Mesenchymal stem cell (in vitro differentiated cells and primary cell): ENCODE data around the gene ARHGAP24.
"Not testable (repeated sequence)": the region's sequence is repeated elsewhere in the genome, so short reads cannot be mapped to it uniquely, and the experiment has no call there.

Experiments used
- DNase-seq: peaks from one replicate; pipeline ENCODE4 v3.0.0-alpha.2; 2013
- H2AFZ ChIP-seq: one replicate; pipeline ENCODE4 v1.6.1; 2013; ENCODE audit warnings: low read depth, mild to moderate bottlenecking, control low read depth, inconsistent platforms, low read length, moderate library complexity
- H2AK5ac ChIP-seq: 2 replicates; pipeline ENCODE4 v1.6.1; 2013; ENCODE audit warnings: low read length, moderate library complexity, mild to moderate bottlenecking, inconsistent platforms; ENCODE audit not compliant: severe bottlenecking
- H2BK120ac ChIP-seq: one replicate; pipeline ENCODE4 v1.6.1; 2013; ENCODE audit warnings: low read depth, mild to moderate bottlenecking, inconsistent platforms, low read length, moderate library complexity
- H2BK12ac ChIP-seq, 2 experiments: one replicate each; pipeline ENCODE4 v1.6.1; 2013; ENCODE audit warnings: inconsistent platforms in 2 of 2, low read length in 2 of 2, mild to moderate bottlenecking in 2 of 2, moderate library complexity in 2 of 2, control low read depth in 1 of 2
- H2BK15ac ChIP-seq: one replicate; pipeline ENCODE4 v1.6.1; 2013; ENCODE audit warnings: mild to moderate bottlenecking, low read depth, inconsistent platforms; ENCODE audit not compliant: poor library complexity, severe bottlenecking
- H2BK5ac ChIP-seq: 2 replicates; pipeline ENCODE4 v1.6.1; 2013; ENCODE audit warnings: low read depth, mild to moderate bottlenecking, low read length, control low read depth, inconsistent platforms; ENCODE audit not compliant: poor library complexity, severe bottlenecking
- H3K14ac ChIP-seq, 2 experiments: one replicate each; pipeline ENCODE4 v1.6.1; 2013; ENCODE audit warnings: inconsistent platforms in 2 of 2, low read length in 2 of 2, control low read depth in 1 of 2, mild to moderate bottlenecking in 1 of 2, moderate library complexity in 1 of 2
- H3K18ac ChIP-seq, 2 experiments: one replicate each; pipeline ENCODE4 v1.6.1; 2013; ENCODE audit warnings: inconsistent platforms in 2 of 2, low read length in 2 of 2, control low read depth in 1 of 2, low read depth in 1 of 2, mild to moderate bottlenecking in 1 of 2
- H3K23ac ChIP-seq, 2 experiments: one replicate each; pipeline ENCODE4 v1.6.1; 2013; ENCODE audit warnings: inconsistent platforms in 2 of 2, low read length in 2 of 2, mild to moderate bottlenecking in 2 of 2, moderate library complexity in 2 of 2, control low read depth in 1 of 2
- H3K27ac ChIP-seq: 2 replicates; pipeline ENCODE4 v1.5.1; 2013; ENCODE audit warnings: mild to moderate bottlenecking, moderate library complexity, low read length, control low read depth, inconsistent platforms; ENCODE audit not compliant: poor library complexity, severe bottlenecking
- H3K27me3 ChIP-seq, 2 experiments: 2 replicates each; pipeline versions ENCODE4 v1.6.1 to v1.7.0; 2013; ENCODE audit warnings: low read length in 2 of 2, mild to moderate bottlenecking in 2 of 2, moderate library complexity in 2 of 2, control low read depth in 1 of 2, inconsistent platforms in 1 of 2; ENCODE audit not compliant: control insufficient read depth in 1 of 2, insufficient read depth in 1 of 2
- H3K36me3 ChIP-seq, 2 experiments: 2 replicates each; pipeline versions ENCODE4 v1.6.1 to v1.7.0; 2013; ENCODE audit warnings: low read length in 2 of 2, control low read depth in 1 of 2, inconsistent platforms in 1 of 2, low read depth in 1 of 2, mild to moderate bottlenecking in 1 of 2; ENCODE audit not compliant: insufficient read depth in 2 of 2, control insufficient read depth in 1 of 2
- H3K4ac ChIP-seq, 2 experiments: one replicate each; pipeline ENCODE4 v1.6.1; 2013; ENCODE audit warnings: inconsistent platforms in 2 of 2, low read length in 2 of 2, mild to moderate bottlenecking in 2 of 2, moderate library complexity in 2 of 2, control low read depth in 1 of 2, low read depth in 1 of 2
- H3K4me1 ChIP-seq: 2 replicates; pipeline ENCODE4 v1.6.1; 2013; ENCODE audit warnings: low read depth, low read length, control low read depth; ENCODE audit not compliant: control insufficient read depth, insufficient read depth
- H3K4me2 ChIP-seq: 2 replicates; pipeline ENCODE4 v1.6.1; 2013; ENCODE audit warnings: low read length, mild to moderate bottlenecking, inconsistent platforms; ENCODE audit not compliant: poor library complexity, severe bottlenecking
- H3K4me3 ChIP-seq, 2 experiments: 2 replicates each; pipeline versions ENCODE4 v1.5.1 to v1.7.0; 2013; ENCODE audit warnings: low read length in 2 of 2, mild to moderate bottlenecking in 2 of 2, control low read depth in 1 of 2, low read depth in 1 of 2; ENCODE audit not compliant: insufficient read depth in 1 of 2
- H3K79me1 ChIP-seq: replicated peaks from 2 replicates; pipeline ENCODE4 v1.6.1; 2013; ENCODE audit warnings: mild to moderate bottlenecking, control low read depth, low read length, inconsistent platforms; ENCODE audit not compliant: poor library complexity, severe bottlenecking
- H3K9ac ChIP-seq: 2 replicates; pipeline ENCODE4 v1.7.0; 2013; ENCODE audit warnings: mild to moderate bottlenecking, low read length, moderate library complexity
- H3K9me3 ChIP-seq: 2 replicates; pipeline ENCODE4 v1.7.0; 2013; ENCODE audit warnings: mild to moderate bottlenecking, low read length; ENCODE audit not compliant: control insufficient read depth
- H4K8ac ChIP-seq: one replicate; pipeline ENCODE4 v1.6.1; 2013; ENCODE audit warnings: inconsistent platforms, mild to moderate bottlenecking, low read length, moderate library complexity
- H4K91ac ChIP-seq: one replicate; pipeline ENCODE4 v1.6.1; 2013; ENCODE audit warnings: mild to moderate bottlenecking, low read length, inconsistent platforms
- WGBS: methylation state at CpG from one replicate; pipeline ENCODE4 v1.1.7; 2013; ENCODE audit warnings: mixed read lengths; 5-methylcytosine and 5-hydroxymethylcytosine counted together

Gene ARHGAP24

DNA sequence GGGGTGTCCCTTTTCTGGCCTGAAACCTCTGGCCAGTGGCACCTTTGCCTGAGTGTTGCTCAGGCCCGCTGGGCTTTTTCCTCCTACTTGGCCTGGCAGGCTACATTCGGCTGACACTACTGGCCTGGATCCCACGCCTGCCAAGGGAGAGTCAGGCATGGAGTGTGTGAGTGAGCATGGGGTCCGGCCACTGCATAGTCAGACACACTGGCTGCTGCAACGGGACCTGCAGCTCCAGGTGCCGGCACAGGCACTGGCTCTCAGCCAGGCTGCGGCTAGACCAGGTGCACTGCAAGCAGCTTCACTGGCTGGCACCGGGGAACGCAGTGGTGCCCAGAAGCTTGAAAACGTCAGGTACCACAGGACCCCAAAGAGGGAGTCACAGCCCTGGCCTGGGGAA lies 434.9 kb downstream of the ARHGAP24 start:
- peak overlapping the region; percentile 36 for H4K8ac ChIP-seq
- no peaks in the 10 kb centered on the region for H3K36me3 ChIP-seq
- no peak overlapping the region for H2BK15ac ChIP-seq
- H3K4ac ChIP-seq: no peak overlapping the region
- no peak overlapping the region for H3K18ac ChIP-seq
- 96% methylated on average over 10 of the region's 10 CpGs for WGBS
- no peak overlapping the region for H2BK120ac ChIP-seq
- H4K91ac ChIP-seq: peak overlapping the region; percentile 9
- H3K9ac ChIP-seq: no peak overlapping the region
- no peak overlapping the region for H3K23ac ChIP-seq
- no peak overlapping the region for H3K27ac ChIP-seq
- H3K4me1 ChIP-seq: no peaks in the 10 kb centered on the region
- H3K9me3 ChIP-seq: no peaks in the 10 kb centered on the region
- no peaks in the 10 kb centered on the region for H3K27me3 ChIP-seq
- peaks cover 2% of the 10 kb centered on the region for H3K79me1 ChIP-seq
- H3K4me2 ChIP-seq: no peak overlapping the region
- H2BK5ac ChIP-seq: no peak overlapping the region
- H2AFZ ChIP-seq: no peak overlapping the region
- no peak overlapping the region for H2BK12ac ChIP-seq
- no peak for DNase-seq
- H3K4me3 ChIP-seq: no peak overlapping the region
- no peak overlapping the region for H2AK5ac ChIP-seq
- H3K14ac ChIP-seq: no peak overlapping the region

DNA sequence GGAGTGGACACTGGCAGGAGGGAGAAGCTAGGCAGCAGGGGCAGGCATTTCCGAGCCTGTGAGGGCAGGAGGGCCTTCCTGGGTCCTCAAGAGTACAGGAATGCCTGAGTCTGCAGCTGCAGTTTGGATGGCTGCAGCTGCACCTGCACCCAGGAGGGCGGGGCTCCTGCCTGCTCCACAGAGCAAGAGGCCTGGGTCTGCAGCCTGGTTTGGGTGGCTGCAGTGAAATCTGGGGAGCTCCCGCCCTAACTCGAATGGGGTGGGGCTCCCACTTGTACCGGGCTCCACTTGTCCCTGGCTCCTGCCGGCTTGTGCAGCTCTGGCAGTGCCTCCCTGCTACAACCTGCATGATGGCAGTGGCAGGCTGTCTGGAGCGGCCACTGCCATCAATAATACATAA lies 436.0 kb downstream of the ARHGAP24 start:
- Histone ChIP-seq H3K36me3 (no peaks in the 10 kb centered on the region), H2AK5ac (no peak overlapping the region), H3K27ac (no peak overlapping the region), H3K9me3 (no peaks in the 10 kb centered on the region), H3K14ac (no peak overlapping the region), H2BK12ac (no peak overlapping the region), H3K18ac (no peak overlapping the region), H4K8ac (no peak overlapping the region), H3K9ac (no peak overlapping the region), H4K91ac (no peak overlapping the region), H3K79me1 (peaks cover 2% of the 10 kb centered on the region), H2BK5ac (no peak overlapping the region), H2AFZ (no peak overlapping the region), H3K4me1 (no peaks in the 10 kb centered on the region), H3K4me3 (no peak overlapping the region), H3K4ac (no peak overlapping the region), H2BK120ac (no peak overlapping the region), H3K4me2 (no peak overlapping the region), H3K27me3 (no peaks in the 10 kb centered on the region), H3K23ac (no peak overlapping the region), H2BK15ac (no peak overlapping the region)
- DNase-seq: no peak
- 84% methylated on average over 6 of the region's 7 CpGs for WGBS

DNA sequence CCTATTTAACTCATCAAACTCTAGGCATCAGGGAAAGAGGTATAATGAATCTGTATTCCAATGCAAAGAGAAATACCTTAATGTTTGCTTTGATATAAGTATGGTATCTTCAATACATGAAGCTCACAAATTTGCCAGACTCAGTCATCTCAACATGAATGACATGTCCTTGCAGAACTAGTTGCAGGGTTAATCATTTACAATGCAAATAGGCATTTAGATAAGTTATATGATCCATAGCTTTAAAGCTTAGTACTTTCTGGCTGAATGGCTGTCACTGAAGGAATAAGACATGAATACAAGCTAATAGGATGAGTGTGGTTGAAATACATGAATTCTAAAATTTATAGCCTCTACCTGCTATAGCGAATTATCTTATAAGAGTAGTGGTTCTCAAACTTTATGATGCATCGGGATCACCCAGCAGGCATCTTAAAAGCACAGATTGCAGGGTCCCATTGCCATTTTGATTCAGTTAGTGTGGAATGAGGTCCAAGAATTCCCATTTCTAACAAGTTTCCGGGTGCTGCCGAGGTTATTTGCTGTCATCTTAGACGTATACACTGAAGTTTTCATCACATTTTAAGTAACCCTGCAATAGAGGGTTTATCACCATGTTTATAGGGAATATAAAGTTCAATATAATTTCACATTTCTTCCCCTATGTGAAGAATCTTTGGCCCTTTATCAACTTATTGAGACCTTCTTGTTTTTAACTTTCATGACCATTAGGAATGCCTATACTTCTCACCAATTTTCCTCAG lies 439.2 kb downstream of the ARHGAP24 start:
- Histone ChIP-seq H2BK15ac (no peak overlapping the region), H2BK5ac (no peak overlapping the region), H3K9me3 (no peaks in the 10 kb centered on the region), H3K4me3 (no peak overlapping the region), H4K91ac (no peak overlapping the region), H3K27me3 (no peaks in the 10 kb centered on the region), H2AFZ (no peak overlapping the region), H3K23ac (no peak overlapping the region), H3K36me3 (no peaks in the 10 kb centered on the region), H3K18ac (no peak overlapping the region), H3K79me1 (peaks cover 2% of the 10 kb centered on the region), H3K27ac (no peak overlapping the region), H3K4me1 (no peaks in the 10 kb centered on the region), H2AK5ac (no peak overlapping the region), H3K4ac (no peak overlapping the region), H4K8ac (no peak overlapping the region), H3K9ac (no peak overlapping the region), H2BK12ac (no peak overlapping the region), H2BK120ac (no peak overlapping the region), H3K14ac (no peak overlapping the region), H3K4me2 (no peak overlapping the region)
- DNase-seq: no peak
- 100% methylated on average over 2 of the region's 5 CpGs for WGBS

DNA sequence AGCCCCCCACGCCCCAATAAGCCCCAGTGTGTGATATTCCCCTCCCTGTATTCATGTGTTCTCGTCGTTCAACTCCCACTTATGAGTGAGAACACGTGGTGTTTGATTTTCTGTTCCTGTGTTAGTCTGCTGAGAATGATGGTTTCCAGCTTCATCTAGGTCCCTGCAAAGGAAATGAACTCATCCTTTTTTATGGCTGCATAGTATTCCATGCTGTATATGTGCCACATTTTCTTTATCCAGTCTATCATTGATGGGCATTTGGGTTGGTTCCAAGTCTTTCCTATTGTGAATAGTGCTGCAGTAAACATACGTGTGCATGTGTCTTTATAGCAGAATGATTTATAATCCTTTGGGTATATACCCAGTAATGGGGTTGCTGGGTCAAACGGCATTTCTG lies 440.6 kb downstream of the ARHGAP24 start:
- not testable (repeated sequence) for H2BK5ac ChIP-seq, H3K14ac ChIP-seq, H3K36me3 ChIP-seq, DNase-seq, H3K4me1 ChIP-seq, H3K79me1 ChIP-seq, H3K9ac ChIP-seq, H4K91ac ChIP-seq, H3K4me2 ChIP-seq, H2BK120ac ChIP-seq, H2BK15ac ChIP-seq, H4K8ac ChIP-seq, H3K23ac ChIP-seq, H3K27ac ChIP-seq, H3K27me3 ChIP-seq, H3K4me3 ChIP-seq, H2BK12ac ChIP-seq, H3K4ac ChIP-seq, H3K18ac ChIP-seq, H2AK5ac ChIP-seq, H3K9me3 ChIP-seq, H2AFZ ChIP-seq
- 100% methylated on average over 1 of the region's 6 CpGs for WGBS
